Left renal cortex interstitium (tissue), 4 donors: ENCODE results near the gene TRAPPC8. TPM values are rescaled to one million over a fixed set of nuclear protein-coding genes. Genes with fewer than 3 reads are reported as not detected.
"Not testable (repeated sequence)": the region's sequence is repeated elsewhere in the genome, so short reads cannot be mapped to it uniquely, and the experiment has no call there.

Experiments
- DNase-seq, 4 donors: peaks; one replicate each; pipeline ENCODE4 v3.0.0-alpha.2; 2013; ENCODE audit warnings: low read depth in 4 of 4, low spot score in 2 of 4, missing footprints in 1 of 4
- polyA plus RNA-seq, 4 donors: library from polyadenylated mRNA; unstranded; fragments of 120-200 nt; gene quantifications; one replicate each; pipeline ENCODE4 v1.2.1, GENCODE V29; 2013; ENCODE audit not compliant: insufficient read length in 4 of 4

The TRAPPC8 gene
- polyA plus RNA-seq, 4 donors, result 46.6 to 64.1 (median 59.3) TPM

DNA sequence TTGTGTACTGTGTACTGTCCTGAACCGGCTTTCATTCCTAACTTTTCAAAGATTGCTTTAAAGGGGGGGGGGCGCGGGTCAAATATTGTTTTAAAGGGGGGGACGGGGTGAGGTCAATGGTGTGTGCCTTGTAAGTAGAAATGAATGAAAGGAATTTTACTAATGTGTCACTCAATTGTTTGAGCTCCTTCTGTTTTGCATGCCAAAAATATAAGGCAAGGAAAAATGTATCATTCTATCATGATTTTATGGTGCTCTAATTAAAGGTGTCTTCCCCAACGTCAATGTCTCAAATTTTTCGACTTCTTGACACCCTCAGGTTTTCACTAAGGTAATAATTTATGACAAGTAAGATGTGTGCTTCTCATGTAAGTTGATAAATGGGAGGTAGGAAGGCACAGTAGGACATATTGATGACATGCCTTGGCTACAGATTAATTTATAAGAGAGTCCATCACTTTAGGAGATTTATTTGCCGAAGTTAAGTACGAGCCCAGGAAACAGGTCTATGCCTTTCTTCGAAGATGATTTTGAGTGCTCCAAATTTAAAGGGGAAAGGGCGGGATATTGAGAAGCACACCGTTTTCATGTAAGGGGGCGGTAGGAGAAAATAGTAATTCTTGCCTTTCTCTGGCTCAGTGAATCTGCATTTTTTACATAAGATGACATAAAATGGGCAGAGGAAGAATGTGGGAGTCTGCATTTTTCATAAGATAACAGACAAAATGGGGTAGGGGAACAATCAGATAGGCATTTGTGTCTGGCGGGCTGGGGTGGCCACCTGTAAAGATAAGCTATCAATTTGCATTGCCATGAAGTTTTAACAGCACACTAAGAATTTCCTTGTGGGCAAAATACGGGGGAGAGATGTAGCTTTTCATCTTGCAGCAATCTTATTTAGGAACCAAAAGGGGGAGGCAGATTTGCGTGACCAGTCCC is 1.2 kb upstream of the TRAPPC8 start:
- no peak for DNase-seq

DNA sequence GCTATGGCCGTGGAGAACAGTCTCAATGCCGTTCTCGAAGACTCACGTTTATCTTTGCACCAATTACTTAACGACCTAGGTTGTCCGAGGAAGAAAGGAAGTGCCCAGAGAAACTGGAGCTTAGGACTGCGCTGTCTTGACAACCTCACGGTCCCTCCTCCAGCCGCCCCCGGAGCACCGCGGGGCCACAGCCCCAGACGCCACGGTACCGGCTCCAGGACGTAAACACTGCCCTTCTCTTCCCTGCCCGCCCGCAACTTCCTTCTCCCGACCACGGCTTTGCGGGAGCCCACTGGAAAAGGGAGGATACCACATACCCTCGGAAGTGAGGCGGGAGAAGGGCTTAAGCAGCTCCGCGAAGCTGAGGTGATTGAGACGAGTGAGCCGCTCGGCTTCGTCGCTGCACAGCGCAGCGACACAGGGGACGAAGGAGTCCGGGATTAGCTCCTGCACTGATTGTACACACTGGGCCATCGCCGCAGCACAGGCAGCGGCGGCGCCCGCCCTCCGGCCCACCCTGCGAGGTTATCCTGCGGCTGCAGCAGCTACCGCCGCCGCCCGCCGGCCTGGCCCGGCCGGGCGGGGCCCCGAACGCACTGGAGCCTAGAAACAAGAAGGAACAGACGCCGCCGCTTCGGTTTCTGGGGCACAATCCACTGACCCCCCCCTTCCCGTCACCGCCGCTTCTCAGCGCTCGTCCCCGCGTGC is 483 bp downstream of the TRAPPC8 start:
- DNase-seq, result peak; percentile 20 to 53 (median 32)

DNA sequence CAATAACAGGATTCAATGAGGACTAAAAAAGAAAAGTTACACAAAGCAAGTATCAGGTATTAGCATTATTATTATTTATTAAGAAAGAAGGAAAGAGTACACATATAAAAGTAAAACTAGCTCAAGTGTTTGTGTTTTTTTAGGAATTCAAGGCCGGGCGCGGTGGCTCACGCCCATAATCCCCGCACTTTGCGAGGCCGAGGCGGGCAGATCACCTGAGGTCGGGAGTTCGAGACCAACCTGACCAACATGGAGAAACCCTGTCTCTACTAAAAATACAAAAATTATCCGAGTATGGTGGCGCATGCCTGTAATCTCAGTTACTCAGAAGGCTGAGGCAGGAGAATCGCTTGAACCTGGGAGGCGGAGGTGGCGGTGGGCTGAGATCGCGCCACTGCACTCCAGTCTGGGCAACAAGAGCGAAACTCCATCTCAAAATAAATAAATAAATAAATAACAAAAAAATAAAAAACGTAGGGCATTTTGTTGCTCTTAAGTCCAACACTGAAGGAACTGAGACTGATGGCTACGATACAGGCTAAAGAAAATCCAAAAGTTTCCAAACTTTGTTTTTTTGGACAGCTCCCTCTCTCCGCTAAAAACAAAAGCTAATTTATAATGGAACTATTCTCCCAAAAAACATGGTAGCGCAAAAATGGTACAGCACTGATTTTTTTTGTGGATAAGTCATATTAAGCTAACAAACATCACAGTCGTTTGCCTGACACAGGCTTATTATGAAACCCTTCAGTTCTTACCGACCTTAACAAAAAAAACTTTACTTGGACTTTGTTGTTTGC is 1.7 kb downstream of the TRAPPC8 start:
- DNase-seq, result no peak

DNA sequence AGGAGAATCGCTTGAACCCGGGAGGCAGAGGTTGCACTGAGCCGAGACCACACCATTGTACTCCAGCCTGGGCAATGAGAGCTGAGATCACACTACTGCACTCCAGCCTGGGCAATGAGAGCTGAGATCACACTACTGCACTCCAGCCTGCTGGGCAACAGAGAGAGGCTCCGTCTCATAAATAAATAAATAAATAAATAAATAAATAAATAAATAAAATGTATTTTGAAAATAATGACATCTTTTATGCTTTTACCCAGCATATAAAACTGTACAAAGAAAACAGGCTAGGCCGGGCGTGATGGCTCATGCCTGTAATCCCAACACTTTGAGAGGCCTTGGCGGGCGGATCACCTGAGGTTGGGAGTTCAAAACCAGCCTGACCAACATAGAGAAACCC is 8.2 kb downstream of the TRAPPC8 start:
- DNase-seq, result not testable (repeated sequence)

DNA sequence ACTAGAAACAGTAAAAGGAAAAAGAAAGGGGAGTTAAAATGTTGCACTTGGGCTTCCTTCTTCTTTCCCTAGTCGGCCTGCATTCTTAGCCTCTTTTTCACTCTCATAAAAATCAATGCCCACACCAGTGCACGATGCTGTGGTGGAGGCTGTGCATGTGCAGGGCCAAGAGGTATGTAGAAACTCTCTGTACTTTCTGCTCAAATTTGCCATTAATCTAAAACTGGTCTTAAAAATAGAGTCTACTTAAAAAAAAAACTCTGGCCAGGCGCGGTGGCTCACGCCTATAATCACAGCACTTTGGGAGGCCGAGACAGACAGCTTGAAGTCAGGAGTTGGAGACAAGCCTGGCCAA is 11.1 kb downstream of the TRAPPC8 start:
- DNase-seq, result no peak

DNA sequence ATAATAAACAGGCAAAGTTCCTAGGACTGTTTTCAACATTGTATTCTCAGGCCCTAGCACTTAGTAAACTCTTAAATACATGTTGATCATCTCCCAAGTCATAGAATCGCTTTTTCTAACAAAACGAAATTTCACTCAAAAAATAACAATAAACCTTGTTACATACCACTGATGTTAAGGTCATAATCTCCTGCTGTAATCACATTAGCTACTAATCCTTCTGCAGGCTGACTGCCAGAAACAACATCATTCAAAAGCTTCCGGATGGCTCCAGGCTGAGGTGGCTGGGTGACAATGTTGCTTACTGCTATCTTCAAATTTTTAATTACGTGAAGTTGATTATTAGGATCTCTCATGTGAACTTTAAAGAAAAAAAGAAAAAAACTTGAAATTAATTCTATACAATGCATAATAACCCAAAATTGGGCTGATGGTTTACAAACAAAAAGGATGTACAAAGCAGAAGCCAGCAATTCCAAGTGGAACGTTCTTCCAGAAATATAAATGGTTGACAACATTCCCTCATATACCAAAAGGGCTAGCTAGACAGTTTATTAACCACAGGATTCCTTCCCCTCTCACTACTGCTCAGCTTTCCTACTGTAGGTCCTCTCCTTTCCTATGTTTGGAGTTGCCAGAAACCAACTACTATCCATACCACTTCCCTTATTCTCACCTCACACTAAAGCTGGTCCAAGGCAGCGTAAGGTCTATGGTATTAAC is 11.6 kb downstream of the TRAPPC8 start:
- no peak for DNase-seq

DNA sequence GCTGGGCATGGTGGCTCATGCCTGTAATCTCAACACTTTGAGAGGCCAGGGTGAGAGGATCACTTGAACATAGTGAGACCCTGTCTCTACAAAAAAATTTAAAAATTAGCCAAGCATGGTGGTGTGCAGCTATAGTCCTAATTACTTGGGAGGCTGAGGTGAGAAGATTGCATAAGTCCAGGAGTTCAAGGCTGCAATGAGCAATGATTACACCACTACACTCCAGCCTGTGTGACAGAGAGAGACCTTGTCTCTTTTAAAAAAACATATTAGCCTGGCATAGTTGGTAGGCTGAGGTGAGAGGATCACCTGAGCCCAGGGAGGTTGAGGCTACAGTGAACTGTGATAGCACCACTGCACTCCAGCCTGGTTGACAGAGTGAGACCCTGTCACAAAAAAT is 13.7 kb downstream of the TRAPPC8 start:
- DNase-seq, result no peak

DNA sequence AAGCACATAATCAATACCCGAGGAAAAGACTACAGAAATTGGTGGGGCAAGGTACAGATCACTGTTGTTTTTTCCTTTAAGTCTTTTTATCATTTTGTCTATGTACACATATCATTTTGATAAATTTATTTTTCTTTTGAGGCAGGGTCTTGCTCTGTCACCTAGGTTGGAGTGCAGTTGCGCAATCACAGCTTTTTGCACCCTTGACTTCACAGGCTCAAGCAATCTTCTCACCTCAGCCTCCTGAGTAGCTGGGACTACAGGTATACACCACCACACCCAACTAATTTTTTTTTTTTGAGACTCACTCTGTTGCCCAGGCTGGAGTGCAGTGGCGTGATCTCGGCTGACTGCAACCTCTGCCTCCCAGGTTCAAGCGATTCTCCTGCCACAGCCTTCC is 15.9 kb downstream of the TRAPPC8 start:
- not testable (repeated sequence) for DNase-seq

DNA sequence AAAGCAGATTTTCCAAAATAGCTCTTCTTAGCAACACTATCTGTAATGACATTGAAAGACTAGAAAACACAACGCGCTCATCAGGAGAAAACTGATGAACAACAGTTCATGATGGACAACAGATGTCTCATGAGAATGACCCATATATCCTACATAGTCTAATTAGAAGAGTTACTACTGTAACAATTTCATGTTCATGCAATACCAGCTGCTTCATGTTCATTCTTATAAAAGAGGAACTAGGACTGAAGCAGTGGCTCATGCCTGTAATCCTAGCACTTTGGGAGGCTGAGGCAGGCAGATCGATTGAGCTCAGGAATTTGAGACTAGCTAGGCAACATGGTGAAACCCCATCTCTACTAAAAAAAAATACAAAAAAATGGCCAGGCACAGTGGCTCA is 22.7 kb downstream of the TRAPPC8 start:
- DNase-seq, result no peak

DNA sequence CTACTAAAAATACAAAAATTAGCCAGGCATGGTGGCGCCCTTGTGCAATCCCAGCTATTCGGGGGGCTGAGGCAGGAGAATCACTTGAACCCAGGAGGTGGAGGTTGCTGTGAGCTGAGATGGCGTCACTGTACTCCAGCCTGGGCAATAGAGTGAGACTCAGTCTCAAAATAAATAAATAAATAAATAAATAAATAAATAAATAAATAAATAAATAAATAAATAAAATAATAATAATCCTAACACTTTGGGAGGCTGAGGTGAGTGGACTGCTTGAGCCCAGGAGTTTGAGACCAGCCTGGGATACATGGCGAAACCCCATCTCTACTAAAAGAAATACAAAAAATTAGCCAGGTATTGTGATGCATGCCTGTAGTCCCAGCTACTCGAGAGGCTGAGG is 23.6 kb downstream of the TRAPPC8 start:
- not testable (repeated sequence) for DNase-seq

DNA sequence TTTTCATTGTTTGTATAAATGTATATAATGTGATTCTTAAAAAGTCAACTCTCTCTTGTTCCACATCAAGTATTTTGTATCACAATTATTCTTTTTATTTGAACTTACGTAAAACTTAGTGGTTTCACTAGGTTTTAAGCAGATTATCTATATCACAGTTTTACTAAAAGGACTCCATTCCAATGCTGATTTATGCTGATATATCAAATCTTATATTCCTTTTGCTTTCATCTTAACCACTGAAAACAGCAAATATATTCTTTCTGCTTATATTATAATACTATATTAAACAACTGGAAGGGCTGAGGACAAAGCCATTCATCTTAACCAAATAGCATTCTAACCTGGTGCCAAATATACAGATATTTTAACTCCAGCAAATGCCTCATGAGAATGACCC is 24.2 kb downstream of the TRAPPC8 start:
- no peak for DNase-seq

DNA sequence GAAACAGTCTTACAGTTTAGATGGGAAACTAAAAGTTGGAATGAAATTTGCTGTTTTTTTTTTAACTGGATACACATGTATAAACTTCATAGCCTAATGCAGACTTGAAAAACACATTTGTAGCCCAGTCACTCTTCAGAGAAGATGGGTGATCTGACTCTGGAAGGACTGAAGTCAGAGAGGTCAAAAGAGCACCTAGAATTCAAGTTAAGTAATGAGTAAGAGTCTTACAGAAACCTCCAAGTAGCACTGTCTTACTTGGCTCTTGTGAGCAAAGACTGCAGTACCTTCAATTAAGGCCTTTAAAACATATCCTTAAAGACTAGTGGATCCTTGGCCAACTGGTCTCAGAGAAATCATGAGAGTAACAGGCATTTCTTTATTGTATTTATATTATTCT is 41.9 kb downstream of the TRAPPC8 start:
- no peak for DNase-seq

DNA sequence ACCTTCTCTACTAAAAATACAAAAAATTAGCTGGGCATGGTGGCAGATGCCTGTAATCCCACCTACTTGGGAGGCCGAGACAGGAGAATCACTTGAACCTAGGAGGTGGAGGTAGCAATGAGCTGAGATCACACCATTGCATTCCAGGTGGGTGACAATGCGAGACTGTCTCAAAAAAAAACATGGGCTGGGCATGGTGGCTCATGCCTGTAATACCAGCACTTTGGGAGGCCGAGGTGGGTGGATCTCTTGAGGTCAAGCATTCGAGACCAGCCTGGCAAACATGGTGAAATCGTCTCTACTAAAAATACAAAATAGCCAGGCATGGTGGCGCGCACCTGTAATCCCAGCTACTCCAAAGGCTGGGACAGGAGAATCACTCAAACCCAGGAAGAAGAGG is 43.2 kb downstream of the TRAPPC8 start:
- DNase-seq, result not testable (repeated sequence)

DNA sequence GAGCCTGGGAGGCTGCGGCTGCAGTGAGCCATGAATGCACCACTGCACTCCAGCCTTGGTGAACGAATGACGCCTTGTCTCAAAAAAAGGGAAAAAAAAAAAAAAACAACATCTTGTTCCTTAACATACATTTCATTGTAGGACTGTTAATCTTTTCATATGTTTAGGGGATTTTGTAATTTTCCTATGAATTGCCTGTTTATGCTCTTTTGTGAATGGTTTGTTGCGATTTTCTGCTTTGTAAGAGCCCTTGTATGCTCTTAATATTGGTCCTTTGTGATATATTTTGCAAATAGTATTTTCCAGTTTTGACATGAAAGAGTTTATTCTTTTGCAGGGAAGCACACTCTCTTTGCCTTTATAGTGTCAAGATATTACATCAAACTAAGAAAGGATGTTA is 50.0 kb downstream of the TRAPPC8 start:
- no peak for DNase-seq

DNA sequence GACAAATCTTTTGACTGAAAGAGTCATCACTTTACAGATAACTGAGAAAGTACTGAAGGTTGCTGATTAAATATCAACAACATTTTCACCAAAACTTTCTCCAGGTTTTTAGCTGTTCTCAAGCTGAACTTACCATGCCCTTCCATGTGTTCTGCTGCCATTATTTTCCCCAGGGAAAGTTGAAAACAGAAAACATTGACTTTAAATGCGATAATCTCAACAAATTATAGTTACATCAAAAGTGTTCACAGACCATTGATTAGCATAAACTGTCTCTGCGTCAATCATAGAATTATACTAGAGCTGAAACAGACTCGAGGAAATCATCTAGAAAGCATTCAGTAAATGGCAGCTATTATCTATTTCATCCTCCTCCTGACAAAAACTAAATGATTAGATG is 51.4 kb downstream of the TRAPPC8 start:
- DNase-seq, result no peak

DNA sequence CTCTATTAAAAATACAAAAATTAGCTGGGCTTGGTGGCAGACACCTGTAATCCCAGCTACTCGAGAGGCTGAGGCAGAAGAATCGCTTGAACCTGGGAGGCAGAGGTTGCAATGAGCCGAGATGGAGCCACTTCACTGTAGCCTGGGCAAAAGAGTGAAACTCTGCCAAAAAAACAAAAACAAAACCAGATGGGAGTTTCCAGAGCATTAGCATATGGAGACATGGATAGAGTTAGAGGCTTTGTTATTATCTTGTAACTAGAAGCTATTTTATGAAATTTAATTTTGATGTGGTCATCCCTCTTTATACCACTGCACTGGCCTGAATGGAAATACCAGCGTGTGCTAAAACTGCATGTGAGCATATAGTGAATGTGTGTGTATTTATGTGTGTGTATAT is 58.9 kb downstream of the TRAPPC8 start:
- DNase-seq, result no peak

DNA sequence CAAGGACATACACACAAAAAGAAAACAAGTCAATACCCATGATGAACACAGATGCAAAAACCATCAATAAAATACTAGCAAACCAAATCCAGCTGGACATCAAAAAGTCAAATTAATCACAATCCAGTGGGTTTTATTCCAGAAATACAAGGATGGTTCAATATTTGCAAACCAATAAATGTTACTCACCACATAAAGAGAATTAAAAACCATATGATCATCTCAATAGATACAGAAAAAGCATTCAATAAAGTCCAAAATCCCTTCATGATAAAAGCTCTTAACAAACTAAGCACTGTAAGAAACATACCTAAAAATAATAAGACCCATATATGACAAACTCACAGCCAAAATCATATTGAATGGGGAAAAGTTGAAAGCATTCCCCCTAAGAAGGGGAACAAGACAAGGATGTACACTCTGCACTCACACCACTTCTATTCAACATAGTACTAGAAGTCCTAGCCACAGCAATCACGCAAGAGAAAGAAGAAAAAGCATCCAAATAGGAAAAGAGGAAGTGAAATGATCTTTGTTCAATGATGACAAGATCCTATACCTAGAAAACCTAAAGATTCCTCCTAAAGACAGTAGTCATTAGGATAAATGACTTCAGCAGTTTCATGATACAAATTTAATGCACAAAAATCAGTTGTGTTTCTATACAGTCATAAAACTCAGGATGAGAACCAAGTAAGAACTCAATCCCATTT is 62.6 kb downstream of the TRAPPC8 start:
- DNase-seq, result no peak

DNA sequence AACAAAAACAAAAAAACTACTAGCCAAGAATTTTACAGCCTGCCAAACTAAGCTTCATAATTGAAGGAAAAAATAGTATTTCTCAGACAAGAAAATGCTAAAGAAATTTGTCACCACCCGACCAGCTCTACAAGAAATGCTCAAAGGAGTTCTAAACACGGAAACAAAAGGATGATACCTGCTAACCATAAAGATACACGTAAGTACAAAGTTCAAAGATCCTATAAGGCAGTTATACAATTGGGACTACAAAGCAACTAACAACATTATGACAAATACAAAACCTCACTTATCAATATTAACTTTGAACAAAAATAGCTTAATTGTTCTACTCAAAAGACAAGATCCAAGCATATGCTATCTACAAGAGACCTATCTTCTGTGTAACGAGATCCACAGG is 64.6 kb downstream of the TRAPPC8 start:
- DNase-seq, result no peak

DNA sequence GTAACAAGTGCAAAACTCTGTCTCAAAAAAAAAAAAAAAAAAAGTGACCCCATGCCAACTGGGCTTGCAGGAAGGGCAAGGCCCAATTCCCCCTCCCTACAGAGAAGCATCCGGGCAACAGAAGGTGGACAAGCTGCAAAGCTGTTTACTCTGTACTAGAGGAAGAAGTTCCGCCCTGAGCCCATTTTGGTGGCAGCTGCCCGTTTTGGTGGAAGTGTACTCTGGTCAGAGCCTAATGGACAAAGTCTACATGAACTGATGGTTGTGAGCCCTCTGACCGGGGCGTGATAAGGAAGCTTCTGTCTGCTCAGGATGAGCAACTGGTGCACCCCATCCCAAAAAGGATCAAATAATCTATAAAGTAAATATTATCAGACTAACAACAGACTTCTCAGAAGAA is 65.0 kb downstream of the TRAPPC8 start:
- no peak for DNase-seq

DNA sequence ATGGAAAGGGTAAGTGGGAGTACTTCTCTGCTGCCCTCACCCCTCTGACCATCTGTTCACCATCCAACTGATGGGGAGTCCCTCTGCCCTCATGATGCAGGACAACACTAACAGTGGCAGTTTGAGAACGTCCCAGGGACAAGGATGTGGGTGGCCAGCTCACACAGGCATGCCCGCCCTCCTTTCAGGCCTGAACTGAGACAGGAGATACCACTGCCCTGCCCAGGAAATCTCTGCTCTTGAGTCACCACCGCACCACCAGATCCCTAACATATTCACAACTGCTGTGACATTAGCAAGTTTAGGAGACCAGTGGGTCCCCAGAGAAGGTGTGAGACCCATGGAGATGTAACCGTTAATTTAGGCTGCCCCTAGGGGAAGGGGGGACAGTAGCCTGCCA is 66.2 kb downstream of the TRAPPC8 start:
- no peak for DNase-seq
